K562 (cell line): ENCODE data around the gene CAMK1D.

Experiments
- CBX5 ChIP-seq: IDR thresholded peaks from 2 replicates; pipeline ENCODE4 v1.6.1; 2014; ENCODE audit warnings: low read depth, borderline replicate concordance
- CCAR2 ChIP-seq: fragments of 200-400 bp; formaldehyde crosslinking; IDR thresholded peaks from 2 replicates; pipeline ENCODE4 v1.6.1; 2017; ENCODE audit warnings: mild to moderate bottlenecking, low read depth, low read length
- CREB5 ChIP-seq: fragments of 250-450 bp; sonication (Bioruptor Pico); IDR thresholded peaks from 2 replicates; pipeline ENCODE4 v1.5.0; 2020; ENCODE audit warnings: mild to moderate bottlenecking
- CTCF ChIP-seq, 3 experiments: IDR thresholded peaks in 2 of 3; conservative IDR thresholded peaks in 1 of 3; 2 replicates each; pipeline ENCODE4 v1.5.1; 2011 to 2012; ENCODE audit warnings: low read length in 3 of 3, mild to moderate bottlenecking in 3 of 3, control low read depth in 2 of 3, improper control_type of control experiment in 1 of 3, inconsistent platforms in 1 of 3, low read depth in 1 of 3, mixed read lengths in 1 of 3, moderate library complexity in 1 of 3; ENCODE audit not compliant: insufficient read depth in 2 of 3
- KAT8 ChIP-seq: fragments of 450-650 bp; IDR thresholded peaks from 2 replicates; pipeline ENCODE4 v1.6.1; 2016; ENCODE audit warnings: low read depth, mild to moderate bottlenecking
- MEF2D ChIP-seq: conservative IDR thresholded peaks from 2 replicates; pipeline ENCODE4 v1.6.1; 2016; ENCODE audit warnings: low read depth, missing genetic modification characterization, missing compliant biosample characterization
- NFRKB ChIP-seq: fragments of 450-650 bp; IDR thresholded peaks from 2 replicates; pipeline ENCODE4 v1.6.1; 2016; ENCODE audit warnings: low read depth
- SIN3A ChIP-seq, 2 experiments: fragments of 150-350 bp in 1 of 2; IDR thresholded peaks; 2 replicates each; pipeline ENCODE4 v1.6.1; 2011 to 2016; ENCODE audit warnings: borderline replicate concordance in 2 of 2, low read depth in 2 of 2, low read length in 2 of 2, mild to moderate bottlenecking in 2 of 2, moderate library complexity in 2 of 2; ENCODE audit not compliant: control insufficient read depth in 1 of 2
- ZBTB40 ChIP-seq, 2 experiments: fragments of 450-650 bp in 1 of 2; sonication (generic) in 1 of 2; formaldehyde crosslinking in 1 of 2; IDR thresholded peaks; 2 replicates each; pipeline versions ENCODE4 v1.7.1 to v1.9.0; 2016 to 2022; ENCODE audit warnings: inconsistent platforms in 1 of 2, mild to moderate bottlenecking in 1 of 2, missing genetic modification reagents in 1 of 2
- ZNF197 ChIP-seq: fragments of 200-800 bp; sonication (Bioruptor generic); IDR thresholded peaks from 2 replicates; pipeline ENCODE4 v1.6.1; 2016; ENCODE audit warnings: low read depth, missing genetic modification characterization, missing compliant biosample characterization

GRCh38 chr10:12382956-12383531 lies 33.7 kb downstream of the CAMK1D start:
- TF ChIP-seq CCAR2 (no peak), CBX5 (no peak), CREB5 (CRISPR knock-in tag) (no peak), KAT8 (no peak), NFRKB (no peak), SIN3A (IDR thresholded peaks at IDR 0.05; ENCODE audit: borderline replicate concordance in 2 of 2, control insufficient read depth in 1 of 2, low read depth in 2 of 2, low read length in 2 of 2) (no peak), ZNF197 (CRISPR knock-in tag) (no peak), CTCF (IDR thresholded peaks at IDR 0.05 in 2 of 3, conservative IDR thresholded peaks at IDR 0.05 in 1 of 3; ENCODE audit: insufficient read depth in 2 of 3, low read depth in 1 of 3, low read length in 3 of 3) (no peak), ZBTB40 (IDR thresholded peaks at IDR 0.05) (no peak), ZBTB40 (CRISPR knock-in tag; IDR thresholded peaks at IDR 0.05) (no peak), MEF2D (tag) (no peak)
